ENCODE data around the gene AGK.

Gene AGK

DNA sequence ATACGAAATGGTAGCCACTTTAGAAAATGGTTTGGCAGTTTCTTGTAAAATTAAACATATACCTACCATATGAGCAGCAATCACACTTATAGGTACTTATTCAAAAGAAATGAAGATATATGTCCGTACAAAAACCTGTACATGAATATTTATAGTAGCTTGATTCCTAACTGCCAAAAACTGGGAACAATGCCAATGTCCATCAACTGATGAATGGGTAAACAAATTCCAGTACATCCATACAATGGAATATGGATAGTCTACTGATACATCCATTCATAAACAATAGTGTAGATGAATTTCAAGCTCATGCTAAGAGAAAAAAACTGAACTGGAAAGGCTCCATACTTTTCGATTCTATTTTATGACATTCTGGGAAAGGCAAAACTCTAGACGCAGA, 68.5 kb downstream of the AGK start:
- Histone ChIP-seq H3K4me1 (ENCODE audit: control insufficient read depth in 1 of 2, insufficient read depth in 1 of 2, low read depth in 1 of 2, low read length in 1 of 2) (no peaks in the 10 kb centered on the region), H3K9me3 (no peaks in the 10 kb centered on the region), H3K27ac (no peak overlapping the region), H3K36me3 (peaks cover 7% of the 10 kb centered on the region), H3K27me3 (no peaks in the 10 kb centered on the region), H3K4me3 (ENCODE audit: low read depth in 1 of 2, low read length in 1 of 2) (no peak overlapping the region)
- TF ChIP-seq, protein P1, sequence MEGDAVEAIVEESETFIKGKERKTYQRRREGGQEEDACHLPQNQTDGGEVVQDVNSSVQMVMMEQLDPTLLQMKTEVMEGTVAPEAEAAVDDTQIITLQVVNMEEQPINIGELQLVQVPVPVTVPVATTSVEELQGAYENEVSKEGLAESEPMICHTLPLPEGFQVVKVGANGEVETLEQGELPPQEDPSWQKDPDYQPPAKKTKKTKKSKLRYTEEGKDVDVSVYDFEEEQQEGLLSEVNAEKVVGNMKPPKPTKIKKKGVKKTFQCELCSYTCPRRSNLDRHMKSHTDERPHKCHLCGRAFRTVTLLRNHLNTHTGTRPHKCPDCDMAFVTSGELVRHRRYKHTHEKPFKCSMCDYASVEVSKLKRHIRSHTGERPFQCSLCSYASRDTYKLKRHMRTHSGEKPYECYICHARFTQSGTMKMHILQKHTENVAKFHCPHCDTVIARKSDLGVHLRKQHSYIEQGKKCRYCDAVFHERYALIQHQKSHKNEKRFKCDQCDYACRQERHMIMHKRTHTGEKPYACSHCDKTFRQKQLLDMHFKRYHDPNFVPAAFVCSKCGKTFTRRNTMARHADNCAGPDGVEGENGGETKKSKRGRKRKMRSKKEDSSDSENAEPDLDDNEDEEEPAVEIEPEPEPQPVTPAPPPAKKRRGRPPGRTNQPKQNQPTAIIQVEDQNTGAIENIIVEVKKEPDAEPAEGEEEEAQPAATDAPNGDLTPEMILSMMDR (IDR thresholded peaks at IDR 0.05) = no peak

DNA sequence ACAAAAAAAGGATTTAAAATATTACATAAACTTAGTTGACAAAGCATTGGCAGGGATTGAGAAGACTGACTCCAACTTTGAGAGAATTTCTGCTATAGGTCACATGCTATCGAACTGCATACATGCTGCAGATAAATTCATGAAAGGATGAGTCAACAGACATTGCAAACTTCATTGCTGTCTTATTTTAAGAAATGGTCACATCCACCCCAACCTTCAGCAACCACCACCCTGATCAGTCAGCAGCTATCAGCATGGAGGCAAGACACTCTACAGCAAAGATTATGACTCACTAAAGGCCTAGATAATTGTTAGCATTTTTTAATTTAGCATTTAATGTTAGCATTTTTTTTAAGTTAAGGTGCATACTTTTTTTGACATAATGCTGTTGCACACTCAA, 73.6 kb downstream of the AGK start:
- peaks cover 7% of the 10 kb centered on the region for H3K36me3 ChIP-seq
- TF ChIP-seq, protein P1 (IDR thresholded peaks at IDR 0.05) = no peak
- no peaks in the 10 kb centered on the region for H3K4me1 ChIP-seq (ENCODE audit: control insufficient read depth in 1 of 2, insufficient read depth in 1 of 2, low read depth in 1 of 2, low read length in 1 of 2)
- H3K4me3 ChIP-seq (ENCODE audit: low read depth in 1 of 2, low read length in 1 of 2) = no peak overlapping the region
- no peak overlapping the region for H3K27ac ChIP-seq
- H3K9me3 ChIP-seq = no peaks in the 10 kb centered on the region
- H3K27me3 ChIP-seq = no peaks in the 10 kb centered on the region

DNA sequence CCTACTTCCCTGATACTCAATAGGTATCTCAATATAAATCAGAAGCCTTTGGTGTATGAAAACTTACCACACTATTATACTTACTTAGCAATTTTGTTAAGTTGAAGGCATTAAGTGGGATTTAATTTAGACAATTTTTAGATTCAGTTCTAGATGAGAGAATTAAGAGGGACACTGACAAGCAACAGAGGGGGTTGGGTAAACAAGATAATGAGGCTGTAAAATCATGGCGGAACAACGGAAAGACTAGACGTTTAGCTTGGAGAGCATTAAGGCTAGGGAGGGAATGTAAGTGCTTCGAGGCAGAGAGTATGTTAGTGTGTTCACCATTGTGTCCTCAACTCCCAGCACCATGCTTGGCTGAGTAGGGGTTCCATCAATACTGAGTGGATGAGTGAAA, 79.4 kb downstream of the AGK start:
- H3K4me1 ChIP-seq (ENCODE audit: control insufficient read depth in 1 of 2, insufficient read depth in 1 of 2, low read depth in 1 of 2, low read length in 1 of 2) = no peaks in the 10 kb centered on the region
- no peak overlapping the region for H3K27ac ChIP-seq
- H3K36me3 ChIP-seq = no peaks in the 10 kb centered on the region
- TF ChIP-seq, protein P1 (IDR thresholded peaks at IDR 0.05) = no peak
- H3K4me3 ChIP-seq (ENCODE audit: low read depth in 1 of 2, low read length in 1 of 2) = no peak overlapping the region
- H3K9me3 ChIP-seq = no peaks in the 10 kb centered on the region
- no peaks in the 10 kb centered on the region for H3K27me3 ChIP-seq

DNA sequence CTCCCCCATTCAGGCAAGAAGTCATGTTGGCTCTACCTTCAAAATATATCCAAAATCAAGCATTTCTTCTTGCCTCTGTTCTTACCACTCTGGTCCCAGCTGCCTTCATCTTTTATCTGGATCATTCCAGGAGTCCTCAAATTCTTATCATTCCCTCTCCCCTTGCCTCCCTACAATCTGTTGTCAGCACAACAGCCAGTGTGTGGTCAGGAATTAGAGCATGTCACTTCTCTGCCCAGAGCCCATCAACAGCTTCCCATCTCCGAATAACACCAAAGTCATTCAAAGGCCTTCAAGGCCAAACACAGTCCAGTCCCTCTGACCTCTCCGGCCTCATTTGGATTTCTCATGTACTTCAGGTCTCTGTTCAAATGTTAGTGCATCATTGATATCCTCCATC, 80.3 kb downstream of the AGK start:
- Histone ChIP-seq H3K4me3 (ENCODE audit: low read depth in 1 of 2, low read length in 1 of 2) (no peak overlapping the region), H3K9me3 (no peaks in the 10 kb centered on the region), H3K27me3 (no peaks in the 10 kb centered on the region), H3K27ac (no peak overlapping the region), H3K4me1 (ENCODE audit: control insufficient read depth in 1 of 2, insufficient read depth in 1 of 2, low read depth in 1 of 2, low read length in 1 of 2) (no peaks in the 10 kb centered on the region), H3K36me3 (no peaks in the 10 kb centered on the region)
- TF ChIP-seq, protein P1 (IDR thresholded peaks at IDR 0.05) = no peak

DNA sequence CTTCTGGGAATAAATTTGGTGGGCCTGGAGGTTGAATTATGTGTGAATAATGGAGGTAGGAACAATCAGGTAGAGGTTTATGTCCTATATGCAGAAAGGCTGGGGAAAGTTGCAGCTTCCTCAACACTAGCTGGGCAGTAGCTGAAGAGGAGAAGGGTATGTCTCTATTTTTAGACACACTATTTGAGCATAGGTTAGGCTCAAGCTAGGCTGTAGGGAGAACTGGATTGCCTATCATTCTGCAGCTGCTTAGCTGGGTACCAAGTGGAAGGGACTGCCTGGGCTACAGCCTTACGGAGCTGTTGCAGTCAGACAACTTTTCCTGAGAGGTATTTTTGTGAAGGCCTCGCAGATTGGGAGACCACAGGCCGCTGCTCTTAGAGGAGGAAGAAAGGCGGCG, 82.9 kb downstream of the AGK start:
- H3K27me3 ChIP-seq = no peaks in the 10 kb centered on the region
- H3K4me3 ChIP-seq (ENCODE audit: low read depth in 1 of 2, low read length in 1 of 2) = no peak overlapping the region
- no peaks in the 10 kb centered on the region for H3K9me3 ChIP-seq
- H3K4me1 ChIP-seq (ENCODE audit: control insufficient read depth in 1 of 2, insufficient read depth in 1 of 2, low read depth in 1 of 2, low read length in 1 of 2) = no peaks in the 10 kb centered on the region
- TF ChIP-seq, protein P1 (IDR thresholded peaks at IDR 0.05) = no peak
- no peaks in the 10 kb centered on the region for H3K36me3 ChIP-seq
- no peak overlapping the region for H3K27ac ChIP-seq

DNA sequence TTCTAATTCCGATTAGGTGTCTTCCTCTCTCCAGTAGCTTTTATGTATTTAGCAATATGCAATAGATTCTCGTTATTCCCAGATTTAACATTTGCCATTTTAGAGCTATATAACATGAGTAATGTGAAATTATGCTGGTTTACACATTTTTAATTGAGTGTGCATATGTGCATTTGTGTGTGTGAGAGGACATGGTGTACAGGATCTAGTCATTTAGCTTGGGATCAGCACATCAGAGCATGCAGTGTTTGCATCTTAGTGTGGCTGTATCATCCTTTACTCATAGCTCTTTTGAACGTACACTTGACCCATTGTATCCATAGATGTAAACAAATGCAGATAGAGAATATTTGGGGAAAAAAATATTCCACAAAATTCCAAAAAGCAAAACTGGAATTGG, 84.8 kb downstream of the AGK start:
- TF ChIP-seq, protein P1 (IDR thresholded peaks at IDR 0.05) = no peak
- H3K4me1 ChIP-seq (ENCODE audit: control insufficient read depth in 1 of 2, insufficient read depth in 1 of 2, low read depth in 1 of 2, low read length in 1 of 2) = no peaks in the 10 kb centered on the region
- H3K27ac ChIP-seq = no peak overlapping the region
- H3K36me3 ChIP-seq = no peaks in the 10 kb centered on the region
- H3K4me3 ChIP-seq (ENCODE audit: low read depth in 1 of 2, low read length in 1 of 2) = no peak overlapping the region
- H3K27me3 ChIP-seq = no peaks in the 10 kb centered on the region
- no peaks in the 10 kb centered on the region for H3K9me3 ChIP-seq
